NCI-H187 (cell line): Measurements from ENCODE around the gene DGCR2.
"Not testable (repeated sequence)": the region's sequence is repeated elsewhere in the genome, so short reads cannot be mapped to it uniquely, and the experiment has no call there.

Experiments
- DNase-seq, 2 experiments: peaks; one replicate each; lab custom pipeline; 2025; lab: John Stamatoyannopoulos, UW

Gene DGCR2

GRCh38 chr22:19122143-19122751 is at the start of gene DGCR2:
Gene DGCR2, minus strand, starts transcription at chr22:19122412. Its CDS starts 206 bp downstream, at chr22:19122206.
- DNase-seq: peak; percentile 67 to 93

DNA sequence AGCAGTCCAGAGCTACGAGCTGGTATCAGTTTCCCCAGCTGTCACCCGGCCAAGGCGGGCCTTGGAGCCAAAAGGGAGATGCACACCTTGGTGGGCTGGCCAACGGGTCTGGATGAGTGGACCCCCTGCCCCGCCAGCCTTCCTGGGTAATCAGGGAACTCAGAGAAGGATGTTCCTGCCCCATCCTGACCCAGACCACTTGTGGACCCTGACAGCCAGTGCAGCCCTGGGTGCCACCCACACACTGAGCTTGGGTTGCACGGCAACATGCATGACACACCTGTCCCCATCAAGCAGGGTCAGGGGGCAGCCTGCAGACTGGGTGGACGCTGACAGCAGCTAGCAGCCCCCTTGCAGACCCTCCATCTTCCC is 47.7 kb upstream of the DGCR2 start:
- no peak for DNase-seq

DNA sequence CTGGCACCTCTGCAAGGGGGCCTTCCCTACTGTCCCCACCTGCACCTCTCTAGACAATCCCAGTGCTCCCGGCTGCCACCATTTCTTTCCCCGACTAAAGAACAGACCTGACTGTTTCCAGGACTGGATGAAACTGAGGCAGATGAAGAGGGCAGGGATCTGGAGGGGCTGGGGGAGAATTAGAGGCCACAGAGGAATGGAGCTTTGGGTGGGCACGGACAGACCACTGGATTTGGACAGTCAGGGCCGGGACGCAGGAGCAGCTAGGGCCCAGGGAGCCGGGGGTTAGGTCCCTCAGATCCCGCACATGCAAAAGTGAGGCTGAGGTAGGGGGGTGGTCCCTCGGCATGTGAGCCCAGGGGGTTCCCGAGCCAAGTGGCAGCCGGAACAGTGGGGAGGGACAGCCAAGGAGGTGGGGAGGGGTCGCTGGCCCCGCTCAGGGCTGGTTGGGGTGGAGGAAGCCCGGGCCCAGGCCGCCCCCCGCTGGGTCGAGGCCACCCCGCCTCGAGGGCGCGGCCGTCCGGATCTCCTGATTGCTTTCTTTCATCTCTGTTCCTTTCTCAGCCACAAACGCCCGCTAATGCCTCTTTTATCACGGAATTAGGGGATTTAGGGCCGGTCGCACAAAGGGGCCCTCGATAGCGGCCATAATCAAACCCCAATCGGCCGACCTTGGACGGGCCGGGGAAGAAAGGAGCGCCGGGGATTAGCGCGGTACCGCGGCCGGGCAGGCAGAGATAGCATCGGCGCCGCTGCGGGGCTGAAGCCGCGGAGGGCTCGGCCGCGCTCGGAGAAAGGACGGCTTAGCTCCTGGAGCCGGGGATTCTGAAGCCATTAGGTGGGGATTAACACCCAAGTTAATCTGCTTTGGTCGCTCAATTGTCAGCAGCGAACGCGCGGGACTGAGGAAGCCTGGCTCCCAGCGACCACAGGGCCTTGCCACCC is 47.1 kb upstream of the DGCR2 start:
- no peak for DNase-seq

GRCh38 chr22:19168088-19168890 is 46.1 kb upstream of the DGCR2 start:
- DNase-seq: no peak

DNA sequence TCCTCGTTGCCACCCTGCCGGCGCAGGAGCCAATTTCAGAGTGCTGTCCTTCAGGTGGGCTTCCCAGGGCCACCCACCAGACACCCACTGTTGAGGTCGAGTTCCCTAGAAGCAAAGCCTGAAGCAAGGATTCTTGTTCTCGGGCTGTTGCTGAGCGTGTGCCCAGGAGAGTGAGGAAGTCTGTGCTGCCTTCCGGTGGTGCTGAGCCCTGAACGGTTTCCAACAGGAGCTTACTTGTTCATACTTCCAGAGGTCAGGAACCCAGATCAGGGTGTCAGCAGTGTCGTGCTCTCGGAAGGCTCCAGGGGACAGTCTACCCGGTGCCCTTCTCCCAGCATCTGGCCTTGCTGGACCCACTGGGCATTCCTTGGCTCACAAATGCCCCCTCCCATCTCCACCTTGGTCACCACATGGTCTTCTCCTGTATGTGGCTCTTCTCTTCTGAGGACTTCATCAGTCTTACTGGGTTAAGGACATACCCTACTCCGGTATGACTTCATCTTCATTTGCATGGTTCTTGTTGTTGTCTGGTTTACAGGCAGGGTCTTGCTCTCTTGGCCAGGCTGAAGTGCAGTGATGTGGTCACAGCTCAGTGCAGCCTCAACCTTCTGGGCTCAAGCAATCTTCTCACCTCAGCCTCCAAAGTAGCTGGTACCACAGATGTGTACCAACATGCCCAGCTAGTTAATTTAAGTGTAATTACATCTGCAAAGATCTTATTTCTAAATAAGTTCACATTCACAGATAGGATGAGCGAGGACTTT is 45.1 kb upstream of the DGCR2 start:
- DNase-seq: no peak

GRCh38 chr22:19166421-19166820 is 44.2 kb upstream of the DGCR2 start:
- DNase-seq: no peak

DNA sequence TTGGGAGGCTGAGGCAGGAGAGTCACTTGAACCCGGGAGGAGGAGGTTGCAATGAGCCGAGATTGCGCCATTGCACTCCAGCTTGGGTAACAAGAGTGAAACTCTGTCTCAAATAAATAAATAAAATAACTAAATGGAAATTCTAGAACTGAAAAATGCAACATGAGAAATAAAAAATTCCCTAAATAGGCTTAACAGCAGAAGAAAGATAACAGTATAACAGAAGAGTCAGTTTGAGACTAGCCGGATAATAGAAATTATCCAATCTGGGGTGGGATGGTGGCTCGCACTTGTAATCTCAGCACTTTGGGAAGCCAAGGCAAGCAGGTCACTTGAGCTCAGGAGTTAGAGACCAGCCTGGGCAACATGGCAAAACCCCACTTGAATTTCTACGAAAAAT is 42.2 kb upstream of the DGCR2 start:
- DNase-seq: no peak

GRCh38 chr22:19158649-19159048 is 36.4 kb upstream of the DGCR2 start:
- DNase-seq: not testable (repeated sequence)

- DNase-seq: not testable (repeated sequence)
Measured at GRCh38 chr22:19156109-19156508, 33.9 kb upstream of the DGCR2 start.

DNA sequence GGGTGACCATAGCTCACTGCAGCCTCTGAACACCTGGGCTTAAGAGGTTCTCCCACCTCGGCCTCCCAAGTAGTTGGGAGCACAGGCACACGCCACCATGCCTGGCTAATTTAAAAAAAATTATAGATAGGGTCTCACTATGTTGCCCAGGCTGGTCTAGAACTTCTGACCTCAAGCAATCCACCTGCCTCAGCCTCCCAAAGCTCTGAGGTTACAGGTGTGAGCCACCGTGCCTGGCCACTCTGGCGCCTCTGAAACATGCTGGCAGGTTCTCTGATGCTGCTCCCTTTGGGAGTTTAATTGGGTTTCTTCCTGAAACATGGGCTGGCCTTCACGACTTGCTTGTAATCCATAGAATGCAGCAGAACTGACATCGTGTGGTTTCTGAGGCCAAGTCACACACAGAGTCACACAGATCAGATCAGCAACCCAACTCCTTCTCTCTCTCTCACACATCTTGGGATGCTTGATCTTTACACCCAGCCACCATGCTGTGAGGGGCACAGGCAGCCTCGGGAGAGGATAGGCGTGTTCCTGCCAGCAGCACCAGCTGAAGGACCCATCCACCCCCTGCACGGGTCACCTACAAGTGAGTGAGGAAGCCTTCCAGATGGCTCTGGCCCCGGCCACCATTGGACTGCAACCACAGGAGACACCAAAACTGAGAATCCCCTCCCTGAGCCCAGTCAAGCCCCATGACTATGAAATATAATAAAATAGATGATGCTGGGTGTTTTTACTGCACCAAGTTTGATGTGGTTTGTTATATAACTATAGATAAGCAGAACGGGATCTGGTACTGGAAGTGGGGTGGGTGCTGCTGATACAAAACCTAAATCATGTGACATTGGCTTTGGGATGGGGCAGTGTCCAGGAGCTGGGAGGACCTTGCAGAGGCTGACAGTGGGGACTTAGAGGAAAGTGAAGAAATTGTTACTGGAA is 31.0 kb upstream of the DGCR2 start:
- DNase-seq: no peak

- no peak for DNase-seq
Measured at GRCh38 chr22:19151329-19152191, 29.3 kb upstream of the DGCR2 start.

- no peak for DNase-seq
Measured at GRCh38 chr22:19150482-19151328, 28.5 kb upstream of the DGCR2 start.

DNA sequence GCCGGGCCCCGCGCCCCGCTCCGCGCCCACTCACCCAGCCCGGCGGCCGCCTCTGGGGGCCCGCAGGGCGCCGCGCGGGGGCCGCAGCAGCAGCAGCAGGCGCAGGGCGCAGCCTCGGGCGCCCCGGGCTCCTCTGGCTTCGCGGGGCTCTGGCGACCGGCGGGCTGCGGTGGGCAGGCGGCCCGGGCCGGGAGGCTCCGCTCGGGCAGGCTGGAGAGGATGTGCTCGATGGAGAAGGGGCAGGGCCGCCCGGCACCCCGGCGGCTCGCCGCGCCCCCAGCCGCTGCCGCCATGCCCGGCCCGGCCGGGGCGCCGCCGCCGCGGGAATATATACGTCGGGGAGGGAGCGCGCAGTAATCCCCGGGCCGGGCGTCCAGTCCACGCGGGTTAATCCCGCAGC is 27.8 kb upstream of the DGCR2 start, which contains the start of gene GSC2:
Gene GSC2, minus strand, starts transcription at position 302 of the 400 bp plus-strand sequence. Its CDS starts 9 bp downstream, at position 293.
- no peak for DNase-seq

DNA sequence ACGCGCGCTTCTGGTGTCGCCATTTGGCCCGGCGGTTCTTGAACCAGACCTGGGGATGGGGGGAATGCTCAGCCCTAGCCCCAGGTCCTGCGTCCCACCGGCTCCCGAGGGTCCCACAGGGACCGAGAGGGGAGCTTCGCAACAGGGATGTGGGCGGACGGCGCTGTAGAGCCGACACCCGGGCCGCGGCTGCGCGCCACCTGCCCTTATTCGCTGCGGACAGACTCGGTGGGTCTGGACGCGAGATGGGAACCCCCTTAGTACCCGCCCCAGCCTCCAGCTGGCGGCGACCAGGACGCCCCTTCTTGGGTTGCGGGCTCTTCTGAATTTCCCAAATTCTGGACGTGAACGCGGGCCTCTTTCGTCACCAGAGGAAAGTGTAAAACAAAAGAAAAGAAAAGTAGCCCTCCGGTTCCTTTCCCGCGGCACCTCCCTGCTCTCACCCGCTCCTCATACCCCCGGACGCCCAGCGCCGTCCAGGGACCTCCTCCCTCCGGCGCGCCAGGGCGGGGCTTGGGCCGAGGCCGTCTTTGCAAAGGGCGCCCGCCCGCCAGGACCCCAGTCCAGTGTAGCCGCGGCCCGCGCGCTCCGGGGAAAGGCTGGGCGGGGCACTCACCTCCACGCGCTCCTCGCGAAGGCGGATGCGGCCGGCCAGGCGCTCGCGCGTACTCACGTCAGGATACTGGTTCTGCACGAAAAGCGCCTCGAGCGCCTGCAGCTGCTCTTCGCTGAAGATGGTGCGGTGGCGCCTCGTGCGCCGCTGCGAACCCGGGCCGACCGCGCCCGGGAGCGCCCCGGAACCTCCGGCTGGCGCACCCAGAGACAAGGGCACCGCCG is 27.1 kb upstream of the DGCR2 start:
- DNase-seq: no peak

- DNase-seq: no peak
Measured at GRCh38 chr22:19148417-19149046, 26.3 kb upstream of the DGCR2 start.

GRCh38 chr22:19147195-19147780 is 25.1 kb upstream of the DGCR2 start:
- no peak for DNase-seq
